MM.1S (cell line): ENCODE measurements around the gene INO80B.

Experiments used
- DNase-seq: peaks from one replicate; pipeline ENCODE4 v3.0.0-alpha.2; 2015
- H2AFZ ChIP-seq: fragments of 300-600 bp; sonication (generic); 2 replicates; pipeline ENCODE4 v1.6.0; 2016; ENCODE audit warnings: antibody characterized with exemption, low read length
- H3F3A ChIP-seq: fragments of 300-600 bp; sonication (generic); 2 replicates; pipeline ENCODE4 v1.6.1; 2016; ENCODE audit warnings: mild to moderate bottlenecking, antibody characterized with exemption, low read length, moderate library complexity, mixed read lengths; ENCODE audit not compliant: insufficient read depth
- H3K27ac ChIP-seq: fragments of 300-600 bp; sonication (generic); 2 replicates; pipeline ENCODE4 v1.5.1; 2016; ENCODE audit warnings: mild to moderate bottlenecking, low read length
- H3K27me3 ChIP-seq: fragments of 300-600 bp; sonication (generic); replicated peaks from 2 replicates; pipeline ENCODE4 v1.6.0; 2016; ENCODE audit warnings: low read length; ENCODE audit not compliant: insufficient read depth
- H3K36me3 ChIP-seq: fragments of 300-600 bp; sonication (generic); replicated peaks from 2 replicates; pipeline ENCODE4 v1.6.1; 2016; ENCODE audit warnings: mild to moderate bottlenecking, low read length, mixed read lengths; ENCODE audit not compliant: insufficient read depth
- H3K4me1 ChIP-seq: fragments of 300-600 bp; sonication (generic); 2 replicates; pipeline ENCODE4 v1.6.1; 2016; ENCODE audit warnings: low read length, mixed read lengths
- H3K4me2 ChIP-seq: fragments of 300-600 bp; sonication (generic); 2 replicates; pipeline ENCODE4 v1.6.0; 2016; ENCODE audit warnings: low read depth, low read length
- H3K4me3 ChIP-seq: fragments of 300-600 bp; sonication (generic); 2 replicates; pipeline ENCODE4 v1.5.1; 2016; ENCODE audit warnings: low read length, mixed read lengths
- H3K79me2 ChIP-seq: fragments of 300-600 bp; sonication (generic); 2 replicates; pipeline ENCODE4 v1.6.1; 2016; ENCODE audit warnings: mixed run types, low read length, mixed read lengths
- H3K9ac ChIP-seq: fragments of 300-600 bp; sonication (generic); 2 replicates; pipeline ENCODE4 v1.6.1; 2016; ENCODE audit warnings: low read length, mixed read lengths
- H3K9me2 ChIP-seq: fragments of 300-600 bp; sonication (generic); replicated peaks from 2 replicates; pipeline ENCODE4 v1.6.1; 2016; ENCODE audit warnings: mild to moderate bottlenecking, low read length, mixed read lengths; ENCODE audit not compliant: insufficient read depth
- H3K9me3 ChIP-seq: fragments of 300-600 bp; sonication (generic); replicated peaks from 2 replicates; pipeline ENCODE4 v1.6.1; 2016; ENCODE audit warnings: mild to moderate bottlenecking, low read length, mixed read lengths; ENCODE audit not compliant: insufficient read depth
- H4K20me1 ChIP-seq: fragments of 300-600 bp; sonication (generic); 2 replicates; pipeline ENCODE4 v1.6.1; 2016; ENCODE audit warnings: mild to moderate bottlenecking, low read length, moderate library complexity, mixed read lengths; ENCODE audit not compliant: insufficient read depth
- EZH2 ChIP-seq: fragments of 300-600 bp; sonication (generic); optimal IDR thresholded peaks from 2 replicates; pipeline ENCODE3; 2017; ENCODE audit warnings: low read depth, mild to moderate bottlenecking, antibody characterized with exemption, low read length, mixed read lengths
- EZH2phosphoT487 ChIP-seq: fragments of 300-600 bp; sonication (generic); IDR thresholded peaks from 2 replicates; pipeline ENCODE4 v1.6.1; 2018; ENCODE audit warnings: antibody characterized with exemption, low read length
- TF ChIP-seq, protein P1 (sequence below): fragments of 300-600 bp; sonication (generic); IDR thresholded peaks from 2 replicates; pipeline ENCODE4 v1.5.1; 2016; ENCODE audit warnings: antibody characterized with exemption, low read length, mixed read lengths

Gene INO80B

GRCh38 chr2:74461187-74462053 is 6.5 kb downstream of the INO80B start:
- TF ChIP-seq, protein P1, sequence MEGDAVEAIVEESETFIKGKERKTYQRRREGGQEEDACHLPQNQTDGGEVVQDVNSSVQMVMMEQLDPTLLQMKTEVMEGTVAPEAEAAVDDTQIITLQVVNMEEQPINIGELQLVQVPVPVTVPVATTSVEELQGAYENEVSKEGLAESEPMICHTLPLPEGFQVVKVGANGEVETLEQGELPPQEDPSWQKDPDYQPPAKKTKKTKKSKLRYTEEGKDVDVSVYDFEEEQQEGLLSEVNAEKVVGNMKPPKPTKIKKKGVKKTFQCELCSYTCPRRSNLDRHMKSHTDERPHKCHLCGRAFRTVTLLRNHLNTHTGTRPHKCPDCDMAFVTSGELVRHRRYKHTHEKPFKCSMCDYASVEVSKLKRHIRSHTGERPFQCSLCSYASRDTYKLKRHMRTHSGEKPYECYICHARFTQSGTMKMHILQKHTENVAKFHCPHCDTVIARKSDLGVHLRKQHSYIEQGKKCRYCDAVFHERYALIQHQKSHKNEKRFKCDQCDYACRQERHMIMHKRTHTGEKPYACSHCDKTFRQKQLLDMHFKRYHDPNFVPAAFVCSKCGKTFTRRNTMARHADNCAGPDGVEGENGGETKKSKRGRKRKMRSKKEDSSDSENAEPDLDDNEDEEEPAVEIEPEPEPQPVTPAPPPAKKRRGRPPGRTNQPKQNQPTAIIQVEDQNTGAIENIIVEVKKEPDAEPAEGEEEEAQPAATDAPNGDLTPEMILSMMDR = peak; percentile 16; the same call in 1 of the 2 replicates
- TF ChIP-seq EZH2 (no peak), EZH2phosphoT487 (no peak)
- Histone ChIP-seq H3F3A (peaks cover 12% of the 10 kb centered on the region; the same call in 1 of the 2 replicates), H3K27me3 (no peaks in the 10 kb centered on the region), H3K4me3 (no peak overlapping the region), H2AFZ (no peak overlapping the region), H3K27ac (no peak overlapping the region), H4K20me1 (no peaks in the 10 kb centered on the region), H3K9me3 (no peaks in the 10 kb centered on the region), H3K9ac (no peak overlapping the region), H3K79me2 (peaks cover 28% of the 10 kb centered on the region), H3K9me2 (no peaks in the 10 kb centered on the region), H3K36me3 (no peaks in the 10 kb centered on the region), H3K4me1 (peaks cover 8% of the 10 kb centered on the region), H3K4me2 (no peak overlapping the region)
- DNase-seq = no peak

DNA sequence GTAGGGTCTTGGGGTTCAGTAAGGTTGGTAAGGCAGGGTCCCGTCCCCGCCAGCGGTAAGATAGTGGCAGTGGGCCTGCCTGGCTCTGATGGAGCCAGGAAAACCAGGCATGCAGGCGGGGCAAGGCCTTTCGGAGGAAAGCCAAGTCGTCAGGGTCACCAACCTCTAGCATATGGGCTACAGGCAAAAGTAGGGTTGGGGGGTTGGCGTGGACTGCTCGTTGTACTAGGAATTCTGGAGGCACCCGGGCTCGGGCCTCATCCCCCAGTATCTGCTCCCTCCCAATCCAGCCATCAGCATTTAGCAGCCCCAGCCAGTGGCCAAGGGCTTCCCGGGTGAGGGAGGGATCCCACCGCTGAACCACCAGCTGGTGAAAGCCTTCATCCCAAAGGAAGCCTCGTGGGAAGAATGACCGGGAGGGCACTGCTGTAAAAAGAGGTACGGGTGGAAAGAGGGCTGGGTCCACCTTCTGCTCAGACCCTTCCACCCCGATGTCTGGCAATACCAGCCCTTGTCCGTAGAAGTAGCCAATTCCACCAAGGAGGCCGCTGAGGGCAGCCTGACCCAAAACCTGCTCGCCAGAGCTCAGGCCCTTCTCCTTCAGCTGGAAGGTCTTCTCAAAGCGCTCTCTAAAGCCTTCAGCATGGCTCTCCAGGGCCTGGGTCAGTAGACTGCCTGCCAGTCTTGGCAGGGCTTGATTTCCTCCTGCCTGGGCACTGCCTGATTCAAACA is 7.3 kb downstream of the INO80B start:
- peaks cover 23% of the 10 kb centered on the region for H3K79me2 ChIP-seq
- TF ChIP-seq, protein P1 = no peak
- TF ChIP-seq EZH2phosphoT487 (no peak), EZH2 (no peak)

GRCh38 chr2:74462786-74463105 is 7.9 kb downstream of the INO80B start:
- no peaks in the 10 kb centered on the region for H4K20me1 ChIP-seq
- peaks cover 4% of the 10 kb centered on the region; the same call in 1 of the 2 replicates for H3K4me1 ChIP-seq
- H3K27me3 ChIP-seq = no peaks in the 10 kb centered on the region
- no peak overlapping the region for H3K4me3 ChIP-seq
- H3K36me3 ChIP-seq = no peaks in the 10 kb centered on the region
- no peak for TF ChIP-seq EZH2phosphoT487
- TF ChIP-seq EZH2 = no peak
- H3K9me3 ChIP-seq = no peaks in the 10 kb centered on the region
- H3K9me2 ChIP-seq = no peaks in the 10 kb centered on the region
- no peak overlapping the region for H3K27ac ChIP-seq
- no peak for DNase-seq
- peaks cover 5% of the 10 kb centered on the region; the same call in 1 of the 2 replicates for H3F3A ChIP-seq
- H3K79me2 ChIP-seq = peaks cover 23% of the 10 kb centered on the region
- H2AFZ ChIP-seq = no peak overlapping the region
- no peak overlapping the region for H3K4me2 ChIP-seq
- H3K9ac ChIP-seq = no peak overlapping the region

More for the DNA sequence above, 7.3 kb downstream of the INO80B start:
- Histone ChIP-seq H3K27ac (no peak overlapping the region), H3K36me3 (no peaks in the 10 kb centered on the region), H3K4me1 (peaks cover 4% of the 10 kb centered on the region; the same call in 1 of the 2 replicates), H3K9me3 (no peaks in the 10 kb centered on the region), H3K9ac (no peak overlapping the region), H3K4me2 (no peak overlapping the region), H3F3A (peaks cover 7% of the 10 kb centered on the region; the same call in 1 of the 2 replicates), H3K27me3 (no peaks in the 10 kb centered on the region), H2AFZ (no peak overlapping the region), H3K4me3 (no peak overlapping the region), H4K20me1 (no peaks in the 10 kb centered on the region), H3K9me2 (no peaks in the 10 kb centered on the region)
- no peak for DNase-seq
